Left lung (tissue), 10 donors: ENCODE results near the gene ERI3. TPM values are rescaled to one million over a fixed set of nuclear protein-coding genes. Genes with fewer than 3 reads are reported as not detected.

Experiments used
- ATAC-seq: fragments of 200-7000 bp; cut with Tn5 transposase; one replicate; pipeline ENCODE4 v1.9.1; 2020; ENCODE audit warnings: moderate library complexity
- DNase-seq, 4 donors: peaks; one replicate each; pipeline ENCODE4 v3.0.0-alpha.2; 2013 to 2020
- H3K27ac ChIP-seq, 2 donors: fragments of 200-600 bp; sonication (generic) in 1 of 2; one replicate each; pipeline versions ENCODE4 v1.5.0 to v1.8.0; 2020 to 2021
- H3K27me3 ChIP-seq, 2 donors: fragments of 200-600 bp; sonication (generic) in 1 of 2; one replicate each; pipeline versions ENCODE4 v1.5.0 to v1.8.0; 2020 to 2021
- H3K36me3 ChIP-seq, 2 donors: fragments of 200-600 bp; sonication (generic) in 1 of 2; one replicate each; pipeline versions ENCODE4 v1.5.0 to v1.8.0; 2020 to 2021
- H3K4me1 ChIP-seq, 2 donors: fragments of 200-600 bp; one replicate each; pipeline ENCODE4 v1.8.0; 2021
- H3K4me3 ChIP-seq, 2 donors: fragments of 200-600 bp; sonication (generic) in 1 of 2; one replicate each; pipeline versions ENCODE4 v1.5.0 to v1.8.0; 2020 to 2021; ENCODE audit warnings: mild to moderate bottlenecking in 1 of 2
- H3K9me3 ChIP-seq, 2 donors: fragments of 200-600 bp; sonication (generic) in 1 of 2; one replicate each; pipeline versions ENCODE4 v1.5.0 to v1.8.0; 2020 to 2021
- CTCF ChIP-seq, 2 donors: fragments of 200-600 bp; sonication (generic) in 1 of 2; IDR thresholded peaks; one replicate each; pipeline versions ENCODE4 v1.5.0 to v1.8.0; 2021; ENCODE audit warnings: antibody characterized with exemption in 2 of 2
- intact Hi-C, 2 donors: fragments of 100-400 bp; cut with DNase I; formaldehyde crosslinking; loops; one replicate each; pipeline versions ENCODE4 v1.11.2 to v1.14.2; 2022
- polyA plus RNA-seq, 6 donors: library from polyadenylated mRNA; unstranded; fragments of 120-200 nt; gene quantifications; one replicate each; pipeline ENCODE4 v1.2.1, GENCODE V29; 2013; ENCODE audit not compliant: insufficient read length in 6 of 6
- total RNA-seq, 2 donors: library from RNA; stranded (reverse); fragmentation: NEBNext Ultra II Directional; extraction: Animal tissue kit (Norgen Biotek cat#: 25700); gene quantifications; one replicate each; pipeline ENCODE4 v1.2.1, GENCODE V29; 2021
- donor health status: DM: no; HTN: yes; CAD: no.
- donor health status: DM: no; HTN: no; CAD: no.

The ERI3 gene
- total and polyA plus RNA-seq, 8 donors, result 44.5 to 70.7 (median 65.3) TPM

- Histone ChIP-seq H3K27me3 (no peaks in the 10 kb centered on the region), H3K4me1 (no peaks in the 10 kb centered on the region), H3K9me3 (no peaks in the 10 kb centered on the region), H3K27ac (no peak overlapping the region), H3K36me3 (peaks cover 0 to 5% of the 10 kb centered on the region in 2 donors), H3K4me3 (no peak overlapping the region)
- intact Hi-C loops, result no loop called here
- ATAC-seq (no peak), DNase-seq (no peak)
- TF ChIP-seq CTCF (IDR thresholded peaks at IDR 0.05), result no peak
These were observed 104.8 kb downstream of the ERI3 start for GRCh38 chr1:44250068-44250781.

GRCh38 chr1:44249543-44249942, 105.5 kb downstream of the ERI3 start:
- no peaks in the 10 kb centered on the region for H3K4me1 ChIP-seq
- no peak overlapping the region for H3K4me3 ChIP-seq
- DNase-seq (peak in 1 of 4 donors; percentile 24), ATAC-seq (no peak)
- intact Hi-C loops, result no loop called here
- H3K27me3 ChIP-seq, result no peaks in the 10 kb centered on the region
- H3K9me3 ChIP-seq, result no peaks in the 10 kb centered on the region
- H3K36me3 ChIP-seq, result peaks cover 0 to 5% of the 10 kb centered on the region in 2 donors
- no peak for TF ChIP-seq CTCF (IDR thresholded peaks at IDR 0.05)
- H3K27ac ChIP-seq, result no peak overlapping the region

GRCh38 chr1:44246806-44247205, 108.3 kb downstream of the ERI3 start:
- H3K27ac ChIP-seq, result no peak overlapping the region
- ATAC-seq (no peak), DNase-seq (no peak)
- H3K27me3 ChIP-seq, result no peaks in the 10 kb centered on the region
- no peaks in the 10 kb centered on the region for H3K9me3 ChIP-seq
- H3K4me1 ChIP-seq, result no peaks in the 10 kb centered on the region
- no peak for TF ChIP-seq CTCF (IDR thresholded peaks at IDR 0.05)
- no peak overlapping the region for H3K4me3 ChIP-seq
- H3K36me3 ChIP-seq, result peaks cover 0 to 5% of the 10 kb centered on the region in 2 donors
- intact Hi-C loops, result no loop called here

- Histone ChIP-seq H3K36me3 (peaks cover 0 to 16% of the 10 kb centered on the region in 2 donors), H3K4me3 (no peak overlapping the region), H3K9me3 (no peaks in the 10 kb centered on the region), H3K4me1 (peaks cover 0 to 9% of the 10 kb centered on the region in 2 donors), H3K27ac (no peak overlapping the region), H3K27me3 (no peaks in the 10 kb centered on the region)
- DNase-seq (no peak), ATAC-seq (no peak)
- intact Hi-C loops, result no loop called here
- TF ChIP-seq CTCF (IDR thresholded peaks at IDR 0.05), result no peak
These were observed 110.1 kb downstream of the ERI3 start for GRCh38 chr1:44244986-44245385.

- Histone ChIP-seq H3K4me3 (no peak overlapping the region), H3K36me3 (peaks cover 0 to 16% of the 10 kb centered on the region in 2 donors), H3K9me3 (no peaks in the 10 kb centered on the region), H3K27ac (no peak overlapping the region), H3K4me1 (peaks cover 0 to 19% of the 10 kb centered on the region in 2 donors), H3K27me3 (no peaks in the 10 kb centered on the region)
- ATAC-seq (no peak), DNase-seq (no peak)
- intact Hi-C loops, result no loop called here
- TF ChIP-seq CTCF (IDR thresholded peaks at IDR 0.05), result no peak
These were observed 111.1 kb downstream of the ERI3 start for GRCh38 chr1:44243782-44244495.
